Midbrain (tissue), 1 donor: ENCODE measurements around the gene SLC22A25.
"Not testable (repeated sequence)": the region's sequence is repeated elsewhere in the genome, so short reads cannot be mapped to it uniquely, and the experiment has no call there.

Experiments
- DNase-seq: peaks from one replicate; lab custom pipeline; 2025; lab: John Stamatoyannopoulos, UW

Gene SLC22A25

DNA sequence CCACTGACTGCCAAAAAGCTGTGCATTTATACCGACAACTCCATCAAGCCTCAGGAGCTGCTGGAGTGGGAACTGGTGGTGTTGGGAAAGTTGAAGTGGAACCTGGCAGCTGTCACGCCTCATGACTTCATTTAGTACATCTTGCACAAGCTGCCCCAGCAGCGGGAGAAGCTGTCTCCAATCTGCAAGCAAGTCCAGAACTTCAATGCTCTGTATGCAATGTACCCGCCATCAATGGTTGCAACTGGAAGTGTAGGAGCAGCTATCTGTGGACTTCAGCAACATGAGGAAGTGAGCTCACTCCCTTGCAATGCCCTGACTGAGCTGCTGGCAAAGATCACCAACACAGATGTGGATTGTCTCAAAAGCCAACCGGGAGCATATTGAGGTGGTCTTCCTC, at the start of gene SLC22A25:
TSS of gene SLC22A25 (minus strand) at position 67 of the 400 bp plus-strand sequence. CDS start 13,947 bp downstream, outside the sequence.
- no peak for DNase-seq

DNA sequence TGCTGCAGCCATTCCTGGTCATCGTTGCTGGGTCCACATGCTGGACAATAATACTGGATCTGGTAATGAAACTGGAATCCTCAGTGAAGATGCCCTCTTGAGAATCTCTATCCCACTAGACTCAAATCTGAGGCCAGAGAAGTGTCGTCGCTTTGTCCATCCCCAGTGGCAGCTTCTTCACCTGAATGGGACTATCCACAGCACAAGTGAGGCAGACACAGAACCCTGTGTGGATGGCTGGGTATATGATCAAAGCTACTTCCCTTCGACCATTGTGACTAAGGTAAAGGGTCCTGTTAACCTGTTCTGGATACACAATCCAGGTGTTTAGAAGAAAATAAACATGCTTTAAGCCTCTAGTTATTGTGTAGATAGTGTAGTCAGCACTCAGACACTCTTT, 46.9 kb upstream of the SLC22A25 start:
- no peak for DNase-seq

- DNase-seq, result no peak
Measured at GRCh38 chr11:63289658-63290057, 46.3 kb upstream of the SLC22A25 start.

DNA sequence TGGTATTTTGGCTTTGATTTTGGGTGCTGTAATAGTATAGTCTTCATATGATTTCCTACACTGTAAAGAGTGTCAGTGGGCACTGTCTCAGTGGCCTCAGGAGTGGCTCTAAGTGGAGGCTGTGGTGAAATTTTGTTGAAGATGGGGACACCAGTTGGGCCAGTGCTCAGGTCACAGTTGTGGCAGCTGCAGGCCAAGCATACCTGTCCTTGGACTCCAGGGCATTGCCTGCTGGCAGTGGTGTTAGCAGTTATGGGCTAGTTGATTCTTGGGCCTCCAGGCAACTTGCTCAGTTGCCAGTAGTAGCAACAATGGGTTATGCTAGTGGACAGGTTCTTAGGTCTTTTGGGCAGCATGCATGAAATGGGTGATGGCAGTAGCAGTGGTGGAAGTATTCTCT, 39.2 kb upstream of the SLC22A25 start:
- DNase-seq, result no peak

GRCh38 chr11:63280920-63281319, 37.5 kb upstream of the SLC22A25 start:
- DNase-seq, result no peak

DNA sequence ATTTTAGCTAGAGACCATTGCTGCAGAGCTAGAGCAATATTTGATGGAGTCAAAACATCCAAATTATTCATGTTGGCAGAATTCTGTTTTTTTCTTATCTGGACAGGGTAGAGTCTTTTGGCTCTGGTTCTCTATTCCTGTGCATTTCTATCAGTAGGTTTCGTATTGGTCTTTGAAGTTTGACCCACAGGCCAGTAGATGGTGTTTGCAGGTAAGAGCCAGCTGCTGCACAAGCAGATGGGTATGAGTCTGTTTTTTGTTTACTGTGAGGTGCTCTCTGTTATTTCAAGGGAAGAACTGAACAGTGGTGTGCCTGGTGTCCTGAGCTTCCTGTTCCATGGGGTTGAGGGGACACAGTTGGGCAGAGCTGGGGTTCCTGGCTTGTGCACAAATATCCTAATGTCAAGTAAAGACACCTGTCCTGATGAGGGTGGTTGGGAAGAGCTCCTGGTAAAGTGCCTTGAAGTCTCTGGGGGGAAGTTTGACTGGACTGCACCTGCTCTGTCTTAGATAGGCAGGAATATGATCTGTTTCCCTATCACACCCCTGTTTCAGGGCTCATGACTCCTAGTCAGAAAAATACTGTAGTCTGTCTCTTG, 34.0 kb upstream of the SLC22A25 start:
- no peak for DNase-seq

DNA sequence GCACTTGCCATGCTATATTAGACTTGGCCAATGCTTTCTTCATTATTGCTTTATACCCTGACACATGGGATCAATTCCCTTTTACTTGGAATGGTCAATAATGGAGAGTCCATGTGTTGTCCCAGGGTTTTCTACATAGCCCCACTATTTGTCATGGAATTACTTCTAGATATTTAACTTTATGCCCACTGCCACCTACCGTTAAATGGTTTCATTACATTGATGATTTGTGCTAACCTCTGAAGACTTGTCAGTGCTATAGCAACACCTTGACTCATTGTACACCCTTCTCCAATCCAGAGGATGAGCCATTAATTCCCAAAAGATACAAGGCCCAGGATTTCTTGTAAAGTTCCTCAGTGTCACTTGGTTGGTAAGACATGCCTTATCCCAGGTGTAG, 31.4 kb upstream of the SLC22A25 start:
- DNase-seq, result no peak

- no peak for DNase-seq
Measured at GRCh38 chr11:63273685-63274084, 30.3 kb upstream of the SLC22A25 start.

GRCh38 chr11:63262547-63262946, 19.1 kb upstream of the SLC22A25 start:
- no peak for DNase-seq

- DNase-seq, result no peak
Measured at GRCh38 chr11:63251312-63251711, 7.9 kb upstream of the SLC22A25 start.

DNA sequence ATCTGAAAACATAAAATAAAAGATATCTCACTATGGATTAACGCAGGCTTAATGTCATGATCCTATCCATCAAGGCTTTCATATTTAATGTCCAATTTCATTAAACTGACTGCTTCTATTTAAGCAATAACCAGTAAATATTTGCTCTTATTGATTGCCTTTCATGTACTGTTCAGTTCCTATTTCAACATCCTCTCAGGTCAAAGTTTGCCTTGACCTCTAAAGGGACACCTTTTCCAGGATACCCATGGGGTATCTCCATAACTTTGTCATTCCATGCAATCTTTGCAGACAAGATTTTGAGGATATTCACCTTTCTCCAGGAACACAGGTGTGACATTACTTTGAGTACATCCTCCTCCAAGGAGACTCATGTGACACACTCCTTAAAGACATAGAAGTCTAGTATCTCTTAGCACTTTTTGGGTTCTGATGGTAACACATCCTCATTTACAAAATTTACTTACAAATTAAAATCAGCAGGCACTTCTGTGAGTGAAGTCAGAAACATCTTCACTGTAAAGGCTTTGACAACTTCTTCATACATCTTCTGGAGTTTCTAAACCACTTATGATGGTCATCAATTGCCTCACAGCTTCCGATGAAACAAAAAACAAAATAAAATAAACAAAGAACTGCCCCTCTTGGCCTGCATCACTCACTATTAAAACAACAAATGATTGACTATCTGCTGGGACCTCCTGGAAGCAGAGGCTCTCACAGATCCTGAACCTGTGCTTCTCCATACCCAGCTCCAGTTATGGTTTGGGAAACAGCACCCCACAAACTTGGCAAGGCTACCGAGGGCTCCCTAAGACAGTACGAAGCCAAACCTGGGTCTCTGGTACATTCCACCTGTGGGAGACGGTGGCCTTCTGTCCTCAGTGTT, 7.0 kb upstream of the SLC22A25 start:
- DNase-seq, result no peak

- no peak for DNase-seq
Measured at GRCh38 chr11:63248966-63249365, 5.6 kb upstream of the SLC22A25 start.

- not testable (repeated sequence) for DNase-seq
Measured at GRCh38 chr11:63247237-63248002, 4.0 kb upstream of the SLC22A25 start.

DNA sequence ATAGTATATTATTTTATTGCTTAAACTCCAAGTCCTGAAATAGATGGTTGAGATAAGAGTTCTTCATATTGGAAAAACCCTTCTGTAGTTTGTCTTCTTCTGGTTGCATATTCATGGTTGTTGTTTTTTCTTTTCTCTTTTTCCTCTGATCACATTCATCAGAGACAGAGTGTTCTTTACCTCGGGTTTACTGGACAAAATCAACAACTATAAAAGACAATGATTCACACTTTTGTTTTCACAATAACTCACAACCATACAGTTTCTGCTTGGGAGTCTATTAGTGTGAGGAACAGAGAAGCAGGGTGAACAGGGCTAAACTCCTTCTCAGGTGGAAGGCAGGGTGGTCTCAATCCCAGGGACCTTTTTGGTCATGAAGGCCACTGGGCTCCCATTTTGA, 2.6 kb upstream of the SLC22A25 start:
- no peak for DNase-seq

DNA sequence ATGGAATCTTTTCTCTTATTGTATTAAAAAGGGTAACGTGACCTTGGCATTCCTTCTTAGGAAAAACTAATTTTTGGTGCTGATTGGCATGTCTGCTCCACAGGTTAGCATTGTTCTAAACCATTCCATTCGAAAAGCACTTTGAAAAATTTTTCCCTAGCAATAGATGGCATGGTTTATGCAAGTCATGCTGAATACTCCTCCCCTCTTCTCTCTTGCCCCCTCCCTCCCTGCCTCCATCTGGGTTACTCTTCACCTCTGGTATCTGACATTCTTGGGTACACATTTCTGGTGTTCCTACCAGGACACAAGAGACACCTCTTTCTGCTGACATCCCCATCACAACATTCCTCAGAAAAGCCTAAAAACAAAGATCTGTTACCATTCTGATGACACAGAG, 1.5 kb upstream of the SLC22A25 start:
- DNase-seq, result no peak

- no peak for DNase-seq
Measured at GRCh38 chr11:63242089-63242781, 1.2 kb downstream of the SLC22A25 start.

GRCh38 chr11:63240791-63241379, 2.5 kb downstream of the SLC22A25 start:
- DNase-seq, result no peak

DNA sequence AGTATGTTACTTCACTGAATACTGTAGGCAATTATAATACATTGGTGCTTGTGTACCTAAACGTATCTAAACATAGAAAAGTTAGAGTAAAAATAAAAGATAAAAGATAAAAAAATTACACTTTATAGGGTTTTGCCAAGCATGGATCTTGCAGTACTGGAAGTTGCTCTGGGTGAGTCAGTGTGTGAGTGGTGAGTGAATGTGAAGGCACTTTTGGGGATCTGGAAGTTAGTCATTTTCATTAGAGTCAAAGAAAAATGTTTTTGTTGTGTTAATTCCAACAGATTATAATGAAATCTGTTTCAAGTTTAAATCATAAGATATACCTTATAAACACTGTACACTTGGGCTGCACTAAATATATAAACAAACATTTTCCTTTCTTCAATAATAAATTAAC, 3.3 kb downstream of the SLC22A25 start:
- DNase-seq, result no peak

DNA sequence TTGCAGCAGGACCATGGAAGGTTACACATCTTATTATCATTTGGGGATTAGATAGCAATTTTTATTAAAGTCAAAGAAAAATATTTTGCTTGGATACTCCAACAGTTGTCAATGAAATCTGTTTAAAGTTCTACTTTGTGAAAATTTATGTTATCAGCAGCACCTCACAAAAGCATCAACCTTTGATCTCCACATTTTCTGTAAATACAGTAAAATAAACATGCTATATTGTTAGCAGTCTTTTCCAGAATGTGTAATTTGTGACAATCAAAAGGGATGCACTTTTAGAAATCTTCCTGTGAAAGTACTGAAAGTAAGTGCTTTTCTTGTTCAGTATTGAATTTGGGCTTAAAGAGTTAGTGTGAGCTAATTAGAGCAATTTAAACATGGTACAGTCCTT, 4.1 kb downstream of the SLC22A25 start:
- DNase-seq, result no peak

GRCh38 chr11:63237413-63237812, 6.0 kb downstream of the SLC22A25 start:
- DNase-seq, result no peak
